Body of pancreas (tissue), 4 donors: ENCODE measurements around the gene COL15A1. TPM values are rescaled to one million over a fixed set of nuclear protein-coding genes. Genes with fewer than 3 reads are reported as not detected.

ENCODE experiments used
- ATAC-seq: fragments of 150-250 bp; one replicate; pipeline ENCODE4 v1.9.1; 2016
- DNase-seq, 4 donors: peaks; one replicate each; pipeline ENCODE4 v3.0.0-alpha.2; 2019
- H3K27ac ChIP-seq, 4 donors: fragments of 200-600 bp; sonication (generic); 1 replicate in 3 of 4; 2 replicates in 1 of 4; pipeline versions ENCODE4 v1.5.1 to v1.6.1; 2016 to 2019; ENCODE audit warnings: mild to moderate bottlenecking in 1 of 4, mixed read lengths in 1 of 4, moderate library complexity in 1 of 4
- H3K27me3 ChIP-seq, 2 donors: fragments of 200-600 bp; sonication (generic); one replicate each; pipeline ENCODE4 v1.6.0; 2016; ENCODE audit warnings: mild to moderate bottlenecking in 1 of 2
- H3K36me3 ChIP-seq, 2 donors: fragments of 200-600 bp; sonication (generic); replicated peaks in 1 of 2; 2 replicates each; pipeline ENCODE4 v1.5.1; 2016; ENCODE audit warnings: low read depth in 2 of 2; ENCODE audit not compliant: insufficient read depth in 1 of 2
- H3K4me1 ChIP-seq: fragments of 200-600 bp; sonication (generic); one replicate; pipeline ENCODE4 v1.6.0; 2016
- H3K4me3 ChIP-seq, 2 donors: fragments of 200-600 bp; sonication (generic); 1 replicate in 1 of 2; 2 replicates in 1 of 2; pipeline ENCODE4 v1.5.1; 2016 to 2019
- H3K9me3 ChIP-seq, 3 donors: fragments of 200-600 bp; sonication (generic); 1 replicate in 2 of 3; 2 replicates in 1 of 3; pipeline ENCODE4 v1.5.1; 2016
- CTCF ChIP-seq, 7 experiments: fragments of 450-650 bp in 4 of 7; fragments of 200-600 bp in 3 of 7; sonication (generic) in 3 of 7; IDR thresholded peaks; one replicate each; pipeline ENCODE4 v1.5.1; 2016 to 2019; ENCODE audit warnings: antibody characterized with exemption in 7 of 7
- POLR2A ChIP-seq, 3 donors: fragments of 450-650 bp; IDR thresholded peaks; one replicate each; pipeline ENCODE4 v1.6.1; 2016; ENCODE audit warnings: antibody characterized with exemption in 3 of 3, mild to moderate bottlenecking in 2 of 3
- WGBS, 2 donors: methylation state at CpG; one replicate each; pipeline ENCODE4 v1.1.5; 2017; 5-methylcytosine and 5-hydroxymethylcytosine counted together
- intact Hi-C: fragments of 100-400 bp; cut with DNase I; formaldehyde crosslinking; loops from one replicate; pipeline ENCODE4 v1.15.1; 2023
- total RNA-seq, 2 donors: library from RNA; depleted of rRNA; stranded (reverse); fragments of >200 nt; gene quantifications; one replicate each; pipeline ENCODE4 v1.1.0, GENCODE V29; 2016

Gene COL15A1
- total RNA-seq, 2 donors from 2014 or later, result 6.7 to 55.4 TPM

- TF ChIP-seq POLR2A (IDR thresholded peaks at IDR 0.05), result peak in 2 of 3 donors; percentile 36 to 38
- peak in 2 of 7 experiments; percentile 21 to 26 for TF ChIP-seq CTCF (IDR thresholded peaks at IDR 0.05)
These were observed 161.7 kb downstream of the COL15A1 start for GRCh38 chr9:99105152-99106043.

GRCh38 chr9:99106044-99106375 is 162.3 kb downstream of the COL15A1 start:
- H3K27ac ChIP-seq, result peak overlapping the region in 3 of 4 donors; percentile 50 to 85 (median 77)
- H3K9me3 ChIP-seq, result no peaks in the 10 kb centered on the region
- 2 to 4% methylated on average over 9 of the region's 9 CpGs for WGBS, 2 donors
- peaks cover 20% of the 10 kb centered on the region for H3K4me1 ChIP-seq
- DNase-seq (no peak), ATAC-seq (no peak)
- H3K27me3 ChIP-seq, result no peaks in the 10 kb centered on the region
- intact Hi-C loops, result no loop called here
- peak overlapping the region; percentile 26 to 63 for H3K4me3 ChIP-seq
- H3K36me3 ChIP-seq, result no peaks in the 10 kb centered on the region
- TF ChIP-seq POLR2A (IDR thresholded peaks at IDR 0.05) (no peak), CTCF (IDR thresholded peaks at IDR 0.05) (no peak)

More at GRCh38 chr9:99105152-99106043, 161.7 kb downstream of the COL15A1 start:
- DNase-seq, result peak; percentile 72 to 82 (median 80)
- WGBS, 2 donors, result 0% methylated on average over 12 to 93 of the region's 118 CpGs
- Histone ChIP-seq H3K36me3 (no peaks in the 10 kb centered on the region), H3K27ac (peak overlapping the region; percentile 64 to 85 (median 74)), H3K4me3 (peak overlapping the region; percentile 26 to 63), H3K27me3 (no peaks in the 10 kb centered on the region), H3K9me3 (no peaks in the 10 kb centered on the region), H3K4me1 (peaks cover 20% of the 10 kb centered on the region)
- intact Hi-C loops, result no loop called here
- ATAC-seq, result peak; percentile 75

GRCh38 chr9:99107421-99107820 is 163.7 kb downstream of the COL15A1 start:
- DNase-seq (no peak), ATAC-seq (no peak)
- Histone ChIP-seq H3K9me3 (no peaks in the 10 kb centered on the region), H3K4me1 (peaks cover 20% of the 10 kb centered on the region), H3K27me3 (no peaks in the 10 kb centered on the region), H3K36me3 (no peaks in the 10 kb centered on the region), H3K27ac (no peak overlapping the region), H3K4me3 (no peak overlapping the region)
- 27 to 46% methylated on average over 3 of the region's 3 CpGs for WGBS, 2 donors
- intact Hi-C loops, result no loop called here
- TF ChIP-seq POLR2A (IDR thresholded peaks at IDR 0.05) (no peak), CTCF (IDR thresholded peaks at IDR 0.05) (no peak)

GRCh38 chr9:99108131-99108530 is 164.4 kb downstream of the COL15A1 start:
- DNase-seq, result no peak
- H3K9me3 ChIP-seq, result no peaks in the 10 kb centered on the region
- WGBS, 2 donors, result 79 to 88% methylated on average over 2 of the region's 2 CpGs
- no peak overlapping the region for H3K27ac ChIP-seq
- peaks cover 20% of the 10 kb centered on the region for H3K4me1 ChIP-seq
- no peak for TF ChIP-seq POLR2A (IDR thresholded peaks at IDR 0.05)
- TF ChIP-seq CTCF (IDR thresholded peaks at IDR 0.05), result no peak
- no peaks in the 10 kb centered on the region for H3K36me3 ChIP-seq
- intact Hi-C loops, result no loop called here
- ATAC-seq, result no peak
- no peak overlapping the region for H3K4me3 ChIP-seq
- H3K27me3 ChIP-seq, result no peaks in the 10 kb centered on the region
